Activated T-cell treated with anti-CD3 and anti-CD28 coated beads, Interleukin-2, amount 50 U/mL, for 4 hours (primary cell): ENCODE measurements around the gene SUSD4. TPM values are rescaled to one million over a fixed set of nuclear protein-coding genes. Genes with fewer than 3 reads are reported as not detected.

Source experiments
- ATAC-seq, 2 donors: fragments of 200-7000 bp; cut with Tn5 transposase; one replicate each; pipeline ENCODE4 v1.10.0; 2021
- DNase-seq: peaks from one replicate; pipeline ENCODE4 v3.0.0-alpha.2; 2020
- H3K27me3 Mint-ChIP-seq: one replicate; pipeline ENCODE4 v1.8.0; 2021; ENCODE audit warnings: low read depth, mixed read lengths
- H3K36me3 Mint-ChIP-seq: one replicate; pipeline ENCODE4 v1.8.0; 2022; ENCODE audit warnings: mixed read lengths; ENCODE audit not compliant: insufficient read depth
- H3K4me1 Mint-ChIP-seq: one replicate; pipeline ENCODE4 v1.8.0; 2021; ENCODE audit warnings: low read depth, mixed read lengths
- H3K4me3 Mint-ChIP-seq: one replicate; pipeline ENCODE4 v1.8.0; 2021; ENCODE audit warnings: mild to moderate bottlenecking, moderate library complexity, mixed read lengths
- H3K9me3 Mint-ChIP-seq: one replicate; pipeline ENCODE4 v1.8.0; 2021; ENCODE audit warnings: mixed read lengths
- total RNA-seq, 3 donors: library from RNA; stranded (reverse); gene quantifications; one replicate each; pipeline ENCODE4 v1.2.1, GENCODE V29; 2021

SUSD4 gene
- total RNA-seq, 3 donors from 2014 or later, result 0.58 to 2.2 (median 1.0) TPM

DNA sequence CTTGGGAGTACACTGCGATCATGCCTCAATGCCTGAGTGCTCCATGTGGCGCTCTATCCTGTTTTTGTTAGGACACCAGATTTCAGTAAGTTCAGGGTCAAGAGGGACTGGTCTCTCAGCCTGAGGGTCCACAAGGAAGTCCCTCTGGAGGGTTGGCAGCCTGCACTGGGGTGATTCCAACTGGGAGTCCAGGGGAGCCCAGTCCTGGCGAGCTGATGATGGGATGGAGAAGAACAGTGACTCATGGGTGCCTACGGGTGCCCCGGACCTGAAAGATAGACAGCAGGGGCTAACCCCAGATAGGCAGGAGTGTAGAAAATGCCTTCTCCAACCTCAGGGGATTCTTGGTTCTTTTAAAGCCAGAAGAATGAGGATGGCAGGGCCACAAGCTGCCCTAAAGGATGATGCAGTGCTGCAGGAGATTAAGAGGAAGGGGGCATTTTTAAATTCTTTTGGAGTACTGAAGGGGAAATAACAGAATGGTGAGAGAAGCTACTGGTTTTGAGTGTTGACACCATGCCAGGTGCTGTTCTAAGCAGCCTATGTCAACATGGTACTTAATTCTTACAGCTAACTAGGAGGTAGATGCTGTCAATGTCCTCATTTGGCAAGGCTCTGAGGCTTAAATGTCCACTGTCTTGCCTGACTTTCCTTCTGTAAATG lies 152.5 kb downstream of the SUSD4 start:
- Mint-ChIP-seq H3K4me1 (no peaks in the 10 kb centered on the region), H3K9me3 (no peaks in the 10 kb centered on the region), H3K36me3 (no peaks in the 10 kb centered on the region), H3K27me3 (no peaks in the 10 kb centered on the region), H3K4me3 (no peak overlapping the region)
- DNase-seq (no peak), ATAC-seq (no peak)

DNA sequence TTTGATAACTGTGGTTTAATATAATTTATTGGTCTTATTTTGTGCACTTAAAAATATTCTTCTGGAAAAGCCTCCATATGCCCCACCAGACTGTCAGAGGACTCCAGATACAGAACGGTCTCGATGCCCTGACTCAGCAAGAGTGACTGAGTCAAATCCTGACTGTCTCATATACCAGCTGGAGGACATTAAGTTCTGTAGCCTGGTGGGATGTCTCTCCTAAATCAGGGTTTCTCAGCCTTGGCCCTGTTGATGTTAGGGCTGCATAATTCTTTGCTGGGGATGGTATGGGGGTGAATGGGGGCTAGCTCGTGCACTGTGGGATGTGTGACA lies 153.2 kb downstream of the SUSD4 start:
- ATAC-seq (no peak), DNase-seq (no peak)
- Mint-ChIP-seq H3K36me3 (no peaks in the 10 kb centered on the region), H3K4me1 (no peaks in the 10 kb centered on the region), H3K27me3 (no peaks in the 10 kb centered on the region), H3K9me3 (no peaks in the 10 kb centered on the region), H3K4me3 (no peak overlapping the region)

DNA sequence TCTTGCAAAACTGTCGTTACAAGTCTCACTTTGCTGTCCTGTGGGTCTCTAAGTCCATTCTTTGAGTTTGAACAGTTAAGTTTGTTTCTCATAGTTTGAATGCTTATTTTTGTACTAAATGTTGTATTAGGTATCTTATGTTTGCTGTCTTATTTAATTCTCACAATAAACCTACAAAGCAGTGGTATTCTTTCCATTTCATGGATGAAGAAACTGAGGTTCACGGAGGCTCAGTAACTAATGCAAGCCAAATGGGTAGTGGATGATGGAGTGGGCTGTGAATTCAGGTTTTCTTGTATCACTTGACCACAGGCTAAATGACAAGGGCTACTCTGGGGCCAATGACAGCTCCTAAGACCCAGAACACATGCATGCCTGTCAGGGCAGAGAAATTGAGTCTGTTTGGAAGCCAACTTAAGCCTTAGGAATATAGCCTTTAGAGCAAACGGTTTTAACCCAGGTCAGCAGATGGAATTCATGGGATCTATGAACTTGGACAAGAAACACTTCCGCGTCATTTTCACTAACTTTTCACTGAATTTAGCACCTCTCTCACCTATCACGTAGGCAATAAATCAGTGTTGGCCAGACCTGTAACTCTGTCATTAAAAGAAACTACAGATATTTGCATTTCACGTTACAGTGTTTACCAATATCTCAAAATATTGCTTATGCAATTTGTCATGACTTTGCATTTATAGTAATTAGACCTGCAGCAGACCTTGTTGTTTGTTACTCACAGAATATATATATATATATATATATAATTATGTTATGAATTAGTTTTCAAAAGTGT lies 153.8 kb downstream of the SUSD4 start:
- Mint-ChIP-seq H3K4me1 (no peaks in the 10 kb centered on the region), H3K9me3 (no peaks in the 10 kb centered on the region), H3K27me3 (peaks cover 3% of the 10 kb centered on the region), H3K36me3 (no peaks in the 10 kb centered on the region), H3K4me3 (no peak overlapping the region)
- ATAC-seq (no peak), DNase-seq (no peak)

DNA sequence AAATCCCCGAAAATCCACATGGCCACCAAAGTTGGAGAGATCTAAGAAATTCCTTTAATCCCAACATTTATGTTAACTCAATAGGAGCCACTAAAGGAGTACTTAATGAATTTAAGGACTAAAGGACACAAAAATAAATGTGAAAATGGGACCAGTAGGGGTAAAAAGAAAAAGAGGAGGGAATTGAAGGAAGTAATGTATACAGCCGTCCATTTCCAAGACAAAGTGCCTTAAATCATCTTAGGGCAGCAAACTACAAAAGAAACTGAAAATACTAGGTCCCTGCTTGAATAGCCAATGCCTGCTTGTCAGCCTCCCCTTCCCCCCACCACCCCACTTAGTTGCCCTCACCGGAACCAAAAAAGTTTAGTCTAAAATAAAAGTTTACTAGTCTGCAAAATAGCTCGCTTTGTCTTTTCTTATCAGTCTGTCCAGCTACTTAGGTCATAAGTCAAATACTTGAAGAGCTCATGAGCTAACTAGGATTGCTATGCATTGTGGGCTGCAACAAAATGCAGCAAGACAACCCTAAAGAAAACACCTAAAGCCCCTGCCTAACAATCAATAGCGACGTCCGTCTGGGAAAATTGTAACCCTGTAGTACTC lies 154.6 kb downstream of the SUSD4 start:
- no peak for ATAC-seq
- Mint-ChIP-seq H3K9me3 (no peaks in the 10 kb centered on the region), H3K27me3 (peaks cover 5% of the 10 kb centered on the region), H3K36me3 (no peaks in the 10 kb centered on the region), H3K4me3 (no peak overlapping the region), H3K4me1 (no peaks in the 10 kb centered on the region)
- DNase-seq, result no peak

DNA sequence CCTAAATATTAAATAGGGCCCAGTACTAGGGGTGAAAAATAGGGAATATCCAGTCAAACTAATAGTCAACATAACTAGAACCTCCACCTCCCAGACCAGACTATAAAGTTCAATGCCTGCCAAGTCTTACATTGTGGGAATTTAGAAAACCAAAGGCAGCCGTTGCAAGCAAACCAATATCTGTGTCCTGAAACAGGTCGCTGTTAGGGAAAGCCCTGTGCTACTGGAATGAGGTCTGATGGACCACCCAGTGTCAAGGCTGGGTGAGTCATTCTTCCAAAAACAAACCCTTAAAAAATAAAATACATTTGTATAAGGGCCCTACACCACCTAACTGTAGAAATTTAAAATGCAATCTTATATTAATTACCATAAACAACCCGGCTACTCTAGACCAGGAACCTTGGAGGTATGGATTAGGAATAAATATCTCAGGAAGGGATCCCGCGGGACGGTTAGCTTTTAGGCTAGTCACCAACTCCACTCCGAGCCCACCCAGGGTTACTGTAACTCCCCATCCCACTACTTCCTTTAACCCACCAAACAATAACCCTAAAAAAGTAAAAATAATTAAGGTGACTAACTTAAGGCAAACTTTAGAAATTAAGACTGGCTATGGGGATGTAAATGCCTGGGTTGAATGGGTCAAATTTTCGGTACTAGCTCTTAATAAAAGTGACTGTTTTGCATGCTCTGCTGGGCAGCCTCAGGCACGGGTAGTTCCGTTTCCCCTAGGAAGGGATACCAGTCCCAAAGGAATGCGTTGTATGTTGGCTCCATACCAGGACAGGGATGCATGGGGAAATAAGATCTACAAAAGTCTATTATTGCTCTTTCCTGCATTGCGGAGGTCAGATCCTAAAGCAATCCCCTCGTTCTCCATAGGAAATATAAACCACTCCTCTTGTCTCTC lies 155.6 kb downstream of the SUSD4 start:
- ATAC-seq, result no peak
- no peak overlapping the region for H3K4me3 Mint-ChIP-seq

DNA sequence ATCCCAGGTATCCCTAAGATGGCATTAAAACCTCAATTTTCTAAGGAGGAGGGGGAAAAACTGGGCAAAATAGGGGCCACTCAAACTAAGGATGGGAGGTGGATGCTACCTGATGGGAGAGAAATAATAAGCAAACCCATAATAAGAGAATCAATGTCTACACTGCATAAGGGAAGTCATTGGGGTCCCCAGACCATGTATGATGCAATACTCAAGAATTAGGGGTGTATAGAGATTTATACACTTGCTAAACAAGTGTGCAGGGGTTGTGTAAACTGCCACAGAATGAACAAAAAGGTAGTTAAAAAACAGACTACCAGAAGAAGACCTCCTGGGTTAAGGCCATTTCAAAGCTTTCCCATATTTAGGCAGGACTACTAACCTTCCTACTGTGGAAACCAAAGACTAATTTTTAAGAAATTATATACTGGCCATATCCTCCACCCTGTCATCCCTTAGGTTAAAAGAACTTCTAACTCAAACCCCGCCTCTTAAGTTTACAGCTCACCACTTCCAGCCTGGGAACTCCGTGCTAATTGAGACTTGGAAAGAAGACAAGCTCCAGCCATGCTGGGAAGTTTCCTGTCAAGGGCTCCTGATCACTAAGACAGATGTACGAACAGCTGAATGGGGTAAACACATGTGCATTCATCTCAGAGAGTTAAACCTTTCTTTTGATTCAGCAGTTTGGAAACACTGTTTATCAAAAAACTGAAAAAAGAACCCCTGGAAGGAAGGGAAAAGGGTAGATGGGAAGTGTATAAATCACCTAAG lies 156.5 kb downstream of the SUSD4 start:
- H3K4me1 Mint-ChIP-seq, result no peaks in the 10 kb centered on the region
- no peaks in the 10 kb centered on the region for H3K36me3 Mint-ChIP-seq
- no peak for ATAC-seq
- no peaks in the 10 kb centered on the region for H3K9me3 Mint-ChIP-seq
- DNase-seq, result no peak
- no peak overlapping the region for H3K4me3 Mint-ChIP-seq
- peaks cover 7% of the 10 kb centered on the region for H3K27me3 Mint-ChIP-seq

More for the DNA sequence above, 155.6 kb downstream of the SUSD4 start:
- Mint-ChIP-seq H3K9me3 (no peaks in the 10 kb centered on the region), H3K36me3 (no peaks in the 10 kb centered on the region), H3K4me1 (no peaks in the 10 kb centered on the region), H3K27me3 (peaks cover 7% of the 10 kb centered on the region)
- no peak for DNase-seq

DNA sequence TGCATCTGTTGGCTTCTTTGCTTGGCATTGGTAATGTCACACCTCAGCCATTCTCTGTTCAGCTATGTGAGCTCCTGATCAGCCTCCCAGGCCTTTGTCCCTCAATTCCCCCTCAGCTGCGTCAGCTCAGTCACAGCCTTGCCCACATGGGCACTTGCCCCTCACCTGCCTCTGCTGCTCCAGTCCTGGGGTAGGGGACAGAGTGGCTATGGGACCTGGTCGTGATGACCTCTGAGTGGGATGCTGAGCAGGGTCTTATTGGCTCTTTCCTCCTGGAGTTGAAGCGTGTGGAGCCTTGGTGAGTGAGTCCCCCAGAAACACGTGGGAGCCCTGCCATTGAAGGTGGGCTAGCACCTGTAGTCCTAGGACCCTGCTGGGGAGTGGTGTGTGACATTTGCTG lies 159.6 kb downstream of the SUSD4 start:
- peaks cover 11% of the 10 kb centered on the region for H3K27me3 Mint-ChIP-seq
- H3K36me3 Mint-ChIP-seq, result no peaks in the 10 kb centered on the region
- no peaks in the 10 kb centered on the region for H3K9me3 Mint-ChIP-seq
- peaks cover 11% of the 10 kb centered on the region for H3K4me1 Mint-ChIP-seq
- no peak overlapping the region for H3K4me3 Mint-ChIP-seq
- ATAC-seq, result no peak
- no peak for DNase-seq

DNA sequence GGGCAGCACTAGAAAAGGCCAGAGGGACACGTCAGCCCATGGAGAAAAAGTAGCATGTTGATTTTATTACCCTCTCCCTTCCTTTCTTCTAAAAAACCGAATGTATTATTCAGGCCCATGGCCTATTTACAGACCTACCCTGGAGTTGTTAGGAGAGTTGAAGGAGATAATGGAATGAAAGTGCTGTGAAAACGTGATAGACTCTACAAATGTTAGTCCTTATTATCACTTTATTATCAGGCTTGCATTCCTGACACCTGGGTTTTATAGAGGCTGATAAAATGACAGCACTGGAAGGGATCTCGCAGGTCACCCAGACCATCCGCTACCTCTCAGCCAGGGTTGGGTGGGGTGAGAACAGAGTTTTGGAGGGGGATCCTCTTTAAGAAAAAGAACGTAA lies 160.3 kb downstream of the SUSD4 start:
- Mint-ChIP-seq H3K4me3 (no peak overlapping the region), H3K9me3 (no peaks in the 10 kb centered on the region), H3K36me3 (no peaks in the 10 kb centered on the region), H3K4me1 (peaks cover 11% of the 10 kb centered on the region), H3K27me3 (peaks cover 11% of the 10 kb centered on the region)
- ATAC-seq (no peak), DNase-seq (no peak)

DNA sequence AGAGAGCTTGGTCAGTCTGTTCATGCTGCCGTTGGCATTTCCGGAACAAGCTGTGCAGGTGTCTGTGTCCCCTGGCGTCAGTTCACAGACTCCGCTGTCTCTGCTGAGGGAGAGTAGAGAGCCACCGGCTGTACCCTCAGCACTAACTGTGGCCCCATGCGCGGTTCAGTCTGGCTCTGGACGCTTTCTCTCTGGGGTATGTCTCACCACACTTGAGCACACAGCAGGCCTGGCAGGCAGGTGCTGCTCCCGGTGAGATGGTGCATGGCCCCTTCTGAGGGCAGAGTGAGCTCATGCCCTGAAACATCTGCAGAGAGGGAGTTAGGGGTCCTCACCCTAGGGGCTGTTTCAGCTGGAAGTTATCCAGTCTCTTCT lies 161.0 kb downstream of the SUSD4 start:
- peaks cover 11% of the 10 kb centered on the region for H3K27me3 Mint-ChIP-seq

DNA sequence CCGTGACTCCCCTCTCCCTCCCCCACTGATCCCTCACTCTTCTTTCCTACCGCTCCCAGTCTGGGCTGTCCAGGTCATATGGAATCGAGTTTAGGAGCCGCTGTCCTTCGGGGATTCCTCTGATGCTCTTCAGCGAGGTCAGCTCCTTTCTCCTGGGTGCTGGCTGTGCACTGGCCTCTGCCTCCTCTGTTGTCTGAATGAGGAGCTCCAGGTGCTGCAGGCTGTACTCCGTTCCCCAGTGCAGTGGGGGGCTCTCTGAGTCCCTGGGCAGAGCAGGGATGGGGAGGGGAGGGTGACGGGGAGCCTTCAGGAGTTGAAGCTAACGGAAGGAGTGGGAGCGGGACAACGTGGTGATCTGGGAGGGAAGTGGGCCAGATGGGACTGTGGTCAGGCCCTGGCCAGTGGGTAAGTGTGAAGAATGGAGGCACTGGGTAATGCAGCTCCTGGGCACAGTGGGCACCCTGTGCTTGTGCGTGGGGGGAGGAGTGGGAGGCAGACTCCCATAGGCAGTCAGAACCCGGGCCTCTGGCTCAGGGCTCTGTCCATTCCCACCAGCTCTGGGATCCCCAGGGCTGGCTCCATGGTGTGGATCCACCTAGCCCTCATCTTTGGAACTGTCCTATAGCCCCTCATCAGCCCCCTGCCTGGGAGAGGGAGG lies 161.5 kb downstream of the SUSD4 start:
- no peaks in the 10 kb centered on the region for H3K36me3 Mint-ChIP-seq
- no peaks in the 10 kb centered on the region for H3K9me3 Mint-ChIP-seq
- no peak overlapping the region for H3K4me3 Mint-ChIP-seq
- peaks cover 14% of the 10 kb centered on the region for H3K4me1 Mint-ChIP-seq
- DNase-seq (no peak), ATAC-seq (no peak)
- H3K27me3 Mint-ChIP-seq, result peaks cover 11% of the 10 kb centered on the region

More for the DNA sequence above, 161.0 kb downstream of the SUSD4 start:
- no peaks in the 10 kb centered on the region for H3K9me3 Mint-ChIP-seq
- DNase-seq, result no peak
- ATAC-seq, result no peak
- no peak overlapping the region for H3K4me3 Mint-ChIP-seq
- H3K36me3 Mint-ChIP-seq, result no peaks in the 10 kb centered on the region
- H3K4me1 Mint-ChIP-seq, result peaks cover 14% of the 10 kb centered on the region

DNA sequence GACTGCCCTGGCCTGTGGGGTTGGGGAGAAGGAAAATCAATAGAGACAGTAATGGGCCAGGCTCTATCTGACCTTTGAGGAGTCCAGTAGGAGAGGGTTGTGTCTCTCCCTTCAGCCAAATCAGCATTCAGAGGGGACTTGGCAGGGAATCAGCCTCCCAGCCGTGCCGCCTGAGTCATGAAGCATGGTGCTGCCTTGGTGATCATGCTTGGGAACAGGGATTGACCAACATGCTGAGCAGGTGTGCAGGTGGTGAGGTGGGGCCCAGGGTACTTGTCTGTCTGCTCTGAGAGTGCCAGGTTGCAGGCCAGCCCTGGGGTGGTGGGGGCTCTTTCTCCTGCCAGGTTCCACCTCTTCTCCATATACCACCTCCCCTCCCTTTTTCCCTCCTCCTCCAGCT lies 162.0 kb downstream of the SUSD4 start:
- peaks cover 14% of the 10 kb centered on the region for H3K4me1 Mint-ChIP-seq
- no peak for ATAC-seq
- DNase-seq, result no peak

DNA sequence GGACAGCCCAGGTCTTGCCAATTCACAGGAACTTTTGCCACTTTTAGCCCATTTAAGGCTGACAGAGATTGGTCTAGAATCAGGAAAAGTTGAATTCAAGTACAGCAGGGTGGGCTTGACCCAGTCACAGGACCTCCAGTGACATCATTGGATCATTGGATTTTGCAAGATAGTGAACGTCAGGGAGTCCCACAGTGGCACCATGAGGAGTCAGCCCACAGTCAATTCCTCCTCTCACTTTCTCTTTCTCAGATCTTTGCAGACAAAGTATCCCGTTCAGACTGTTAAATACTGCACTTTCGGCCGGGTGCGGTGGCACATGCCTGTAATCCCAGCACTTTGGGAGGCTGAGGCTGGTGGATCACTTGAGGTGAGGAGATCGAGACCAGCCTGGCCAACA lies 163.1 kb downstream of the SUSD4 start:
- peaks cover 11% of the 10 kb centered on the region for H3K27me3 Mint-ChIP-seq
- DNase-seq (no peak), ATAC-seq (no peak)
- peaks cover 14% of the 10 kb centered on the region for H3K4me1 Mint-ChIP-seq
- H3K4me3 Mint-ChIP-seq, result no peak overlapping the region
- no peaks in the 10 kb centered on the region for H3K9me3 Mint-ChIP-seq
- no peaks in the 10 kb centered on the region for H3K36me3 Mint-ChIP-seq

More for the DNA sequence above, 162.0 kb downstream of the SUSD4 start:
- Mint-ChIP-seq H3K36me3 (no peaks in the 10 kb centered on the region), H3K9me3 (no peaks in the 10 kb centered on the region), H3K27me3 (peaks cover 11% of the 10 kb centered on the region), H3K4me3 (no peak overlapping the region)

DNA sequence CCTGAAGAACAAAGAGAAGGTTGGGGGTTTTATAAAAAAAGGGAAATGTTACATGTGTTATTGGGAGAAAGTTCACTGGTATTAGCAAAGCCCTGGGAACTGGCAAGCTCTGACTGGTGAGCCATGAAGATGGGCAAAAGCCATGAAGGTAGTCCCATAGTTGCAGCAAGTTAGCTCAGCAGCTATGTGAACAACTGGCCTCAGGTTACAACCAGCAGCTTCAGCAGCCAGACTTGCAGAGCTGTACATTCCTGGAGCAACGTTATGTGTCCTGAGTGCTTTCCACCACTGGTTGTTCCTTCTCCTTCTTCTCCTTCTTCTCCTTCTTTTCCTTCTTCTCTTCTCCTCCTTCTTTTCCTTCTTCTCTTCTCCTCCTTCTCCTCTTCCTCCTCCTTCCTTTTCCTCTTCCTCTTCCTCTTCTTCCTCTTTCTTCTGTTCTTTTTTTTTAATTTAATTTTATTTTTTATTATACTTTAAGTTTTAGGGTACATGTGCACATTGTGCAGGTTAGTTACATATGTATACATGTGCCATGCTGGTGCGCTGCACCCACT lies 164.8 kb downstream of the SUSD4 start:
- Mint-ChIP-seq H3K4me1 (peaks cover 14% of the 10 kb centered on the region), H3K36me3 (no peaks in the 10 kb centered on the region), H3K27me3 (peaks cover 5% of the 10 kb centered on the region), H3K4me3 (no peak overlapping the region), H3K9me3 (no peaks in the 10 kb centered on the region)
- no peak for ATAC-seq
- no peak for DNase-seq
